GM21529 (cell line): ENCODE measurements around the gene RBM24.

ENCODE experiments used
- ATAC-seq: cut with Tn5 transposase; IDR thresholded peaks from one replicate; pipeline ENCODE4 v1.9.1; 2021; ENCODE audit not compliant: unreplicated experiment

RBM24 gene

DNA sequence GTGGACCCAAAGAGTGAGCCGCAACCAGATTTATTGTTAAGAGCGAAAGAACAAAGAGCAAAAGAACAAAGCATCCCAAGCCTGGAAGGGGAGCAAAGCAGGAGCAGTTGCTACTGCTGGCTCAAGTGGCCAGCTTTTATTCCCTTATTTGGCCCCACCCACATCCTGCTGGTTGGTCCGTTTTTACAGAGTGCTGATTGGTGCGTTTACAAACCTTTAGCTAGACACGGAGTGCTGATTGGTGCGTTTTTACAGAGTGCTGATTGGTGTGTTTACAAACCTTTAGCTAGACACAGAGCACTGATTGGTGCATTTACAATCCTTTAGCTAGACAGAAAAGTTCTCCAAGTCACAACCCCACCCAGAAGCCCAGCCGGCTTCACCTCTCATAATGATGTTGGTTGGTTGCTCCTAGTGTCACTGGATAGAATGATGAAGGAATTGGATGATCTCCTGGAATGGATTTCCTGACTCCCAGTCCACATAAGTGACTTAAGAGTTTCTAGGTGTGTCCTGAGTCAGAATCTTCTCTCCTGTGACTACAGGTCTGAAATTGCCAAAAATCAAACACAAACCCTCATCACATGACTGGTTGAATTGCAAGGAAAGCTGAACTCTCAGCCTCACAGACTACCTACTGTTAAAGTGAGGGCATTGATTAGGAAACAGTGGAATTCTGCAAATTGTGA is 60.1 kb downstream of the RBM24 start:
- no peak for ATAC-seq

DNA sequence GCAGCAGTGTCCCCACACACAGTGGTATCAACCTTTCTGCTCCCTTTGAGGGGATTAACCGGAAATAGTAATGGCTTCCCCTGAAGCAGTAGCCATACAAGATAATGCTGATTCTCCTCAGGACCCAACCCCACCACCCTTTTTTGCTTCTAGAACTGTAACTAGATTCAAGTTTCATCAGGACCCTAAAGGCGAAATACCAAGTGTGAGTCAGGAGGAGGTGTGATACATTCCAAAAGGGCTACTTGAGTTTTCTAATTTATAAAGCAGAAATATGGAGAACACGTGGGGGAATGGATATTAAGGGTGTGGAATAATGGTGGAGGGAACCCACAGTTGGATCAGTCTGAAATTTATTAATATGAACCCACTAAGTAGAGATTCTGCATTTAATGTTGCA is 60.7 kb downstream of the RBM24 start:
- ATAC-seq = no peak

DNA sequence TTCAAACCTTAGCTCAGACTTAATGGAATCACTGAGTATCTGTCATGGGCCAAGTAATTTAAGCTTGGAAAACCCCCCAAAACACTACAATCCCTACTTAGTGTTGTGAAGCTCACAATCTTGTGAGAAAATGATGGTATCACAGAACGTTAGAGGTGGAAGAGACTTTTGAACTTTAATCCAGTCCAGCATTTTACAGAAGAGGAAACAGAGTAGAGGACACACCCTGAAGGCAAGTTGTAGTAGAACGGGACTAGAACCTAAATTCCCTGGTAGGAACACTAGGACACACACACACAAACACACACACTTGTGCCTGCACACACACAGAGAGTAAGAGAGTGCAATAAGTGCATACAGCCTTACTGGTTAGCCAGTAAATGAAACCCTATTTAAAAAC is 62.1 kb downstream of the RBM24 start:
- ATAC-seq = no peak
